HG02840 (cell line): Measurements from ENCODE around the gene NEAT1.
"Not testable (repeated sequence)": the region's sequence is repeated elsewhere in the genome, so short reads cannot be mapped to it uniquely, and the experiment has no call there.

Experiments
- ATAC-seq: cut with Tn5 transposase; IDR thresholded peaks from one replicate; pipeline ENCODE4 v1.9.1; 2021; ENCODE audit warnings: mild to moderate bottlenecking, moderate library complexity, moderate number of reproducible peaks; ENCODE audit not compliant: unreplicated experiment, low FRiP score

The NEAT1 gene

DNA sequence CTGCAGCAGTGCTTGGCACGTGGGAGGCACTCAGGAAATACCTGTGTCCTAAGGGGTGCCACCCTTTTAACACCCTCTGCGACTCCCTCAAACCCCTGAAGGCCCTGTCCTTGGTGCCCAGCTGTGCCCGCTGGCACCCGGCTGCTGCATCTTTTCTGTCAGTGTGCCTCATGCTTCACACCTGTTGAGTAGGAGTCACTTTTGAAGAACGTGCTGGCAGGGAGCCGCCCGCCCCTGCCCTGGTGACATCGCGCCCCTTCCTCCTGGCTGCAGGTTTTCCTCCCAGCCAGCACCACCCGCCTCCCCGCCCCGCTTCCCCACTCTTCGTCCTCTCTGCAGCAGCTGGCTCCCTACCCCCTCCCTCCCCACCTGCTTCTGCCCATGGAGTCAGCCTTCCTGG is 18.4 kb upstream of the NEAT1 start:
- no peak for ATAC-seq

- ATAC-seq: no peak
Measured at GRCh38 chr11:65404638-65405339, 17.8 kb upstream of the NEAT1 start.

DNA sequence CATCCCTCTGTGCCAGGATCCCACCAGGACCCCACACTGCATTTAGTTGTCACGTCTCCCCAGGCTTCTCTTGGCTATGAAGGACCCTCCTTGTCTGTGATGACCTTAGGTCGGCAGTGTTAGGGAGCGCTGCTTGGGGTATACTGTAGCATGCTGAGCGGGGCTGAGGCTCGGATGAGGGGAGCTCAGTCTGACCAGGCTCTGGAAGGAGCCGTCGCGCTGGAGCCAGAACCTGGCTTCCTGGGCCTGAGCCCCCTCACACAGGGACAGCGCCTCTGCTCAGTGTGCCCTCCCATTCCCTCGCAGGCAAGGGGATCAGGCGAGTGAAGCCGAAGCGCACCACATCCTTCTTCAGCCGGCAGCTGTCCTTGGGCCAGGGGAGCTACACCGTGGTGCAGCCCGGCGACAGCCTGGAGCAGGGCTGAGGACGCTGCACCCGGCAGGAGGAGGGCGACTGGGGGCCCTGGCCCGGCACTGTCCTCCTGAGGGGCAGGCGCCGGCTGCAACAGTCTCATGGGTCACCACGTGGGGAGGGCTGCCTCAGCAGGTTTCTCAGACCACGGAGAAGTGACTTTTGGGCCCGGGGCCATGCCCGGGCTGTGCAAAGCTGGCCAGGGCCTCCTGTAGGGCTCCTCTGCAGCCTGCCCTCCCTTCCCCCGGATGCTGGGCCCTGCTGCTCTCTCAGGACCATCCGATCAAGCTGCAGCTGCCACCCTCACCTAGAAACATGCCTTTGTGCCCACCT is 11.5 kb upstream of the NEAT1 start:
- ATAC-seq: no peak

DNA sequence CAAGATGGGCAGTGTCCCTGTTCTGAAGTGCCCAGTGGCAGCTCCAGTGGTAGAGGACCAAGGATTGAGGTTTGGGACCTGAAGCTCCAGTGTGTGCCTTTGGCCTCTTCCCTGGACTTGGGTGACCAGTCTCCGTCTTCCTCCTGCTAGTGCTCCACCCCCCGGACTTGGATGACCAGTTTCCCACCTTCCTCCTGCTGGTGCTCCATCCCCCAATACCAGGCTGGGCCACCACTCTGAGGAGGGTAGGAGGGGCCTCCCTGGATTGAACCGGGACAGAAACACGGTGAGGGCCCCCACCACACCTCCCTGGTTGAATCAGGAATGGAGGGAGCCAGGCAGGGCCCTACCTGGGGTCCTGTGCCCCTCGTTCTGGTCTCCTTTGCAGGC is 10.9 kb upstream of the NEAT1 start:
- no peak for ATAC-seq

DNA sequence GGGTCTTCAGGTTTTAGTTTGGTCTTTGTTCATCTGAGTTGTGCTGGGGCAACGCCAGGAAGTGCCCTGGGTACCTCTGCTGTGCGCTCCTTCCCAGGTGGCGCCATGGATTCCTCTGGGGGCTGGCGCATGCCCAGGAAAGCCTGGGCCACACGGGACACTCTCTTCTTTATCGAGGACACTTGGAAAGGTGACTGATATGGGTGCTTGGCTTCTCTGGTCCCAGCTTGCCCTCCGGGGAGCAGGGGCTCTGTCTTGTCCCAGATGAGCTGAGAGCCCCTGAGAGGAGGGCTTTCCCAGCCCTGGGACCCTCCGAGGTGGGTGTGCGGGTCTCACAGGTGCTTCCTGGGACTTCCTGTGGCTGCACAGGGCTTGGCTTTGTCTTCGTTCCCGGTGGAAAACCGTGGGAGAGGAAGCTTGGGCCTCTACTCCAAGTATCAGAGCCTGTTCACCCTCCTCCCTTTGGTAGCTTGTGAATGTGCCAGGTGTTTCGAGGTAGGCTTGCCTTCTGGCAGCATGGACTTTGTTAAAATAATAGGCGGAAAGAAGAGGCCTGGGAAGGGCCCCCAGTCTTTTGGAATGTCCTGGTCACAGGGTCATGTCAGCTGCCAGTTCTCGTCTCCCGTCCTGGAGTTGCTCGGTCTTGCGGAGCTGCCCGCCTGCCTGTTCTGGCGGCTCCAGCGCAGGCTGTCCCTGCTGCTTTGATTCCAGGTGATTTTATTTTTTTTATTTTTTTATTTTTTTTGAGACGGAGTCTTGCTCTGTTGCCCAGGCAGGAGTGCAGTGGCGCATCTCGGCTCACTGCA is 10.1 kb upstream of the NEAT1 start:
- ATAC-seq: no peak

GRCh38 chr11:65413077-65413664 is 9.4 kb upstream of the NEAT1 start:
- ATAC-seq: not testable (repeated sequence)

GRCh38 chr11:65414776-65415498 is 7.7 kb upstream of the NEAT1 start:
- no peak for ATAC-seq

GRCh38 chr11:65415499-65416340 is 6.9 kb upstream of the NEAT1 start:
- ATAC-seq: no peak

GRCh38 chr11:65416341-65416824 is 6.2 kb upstream of the NEAT1 start:
- no peak for ATAC-seq

DNA sequence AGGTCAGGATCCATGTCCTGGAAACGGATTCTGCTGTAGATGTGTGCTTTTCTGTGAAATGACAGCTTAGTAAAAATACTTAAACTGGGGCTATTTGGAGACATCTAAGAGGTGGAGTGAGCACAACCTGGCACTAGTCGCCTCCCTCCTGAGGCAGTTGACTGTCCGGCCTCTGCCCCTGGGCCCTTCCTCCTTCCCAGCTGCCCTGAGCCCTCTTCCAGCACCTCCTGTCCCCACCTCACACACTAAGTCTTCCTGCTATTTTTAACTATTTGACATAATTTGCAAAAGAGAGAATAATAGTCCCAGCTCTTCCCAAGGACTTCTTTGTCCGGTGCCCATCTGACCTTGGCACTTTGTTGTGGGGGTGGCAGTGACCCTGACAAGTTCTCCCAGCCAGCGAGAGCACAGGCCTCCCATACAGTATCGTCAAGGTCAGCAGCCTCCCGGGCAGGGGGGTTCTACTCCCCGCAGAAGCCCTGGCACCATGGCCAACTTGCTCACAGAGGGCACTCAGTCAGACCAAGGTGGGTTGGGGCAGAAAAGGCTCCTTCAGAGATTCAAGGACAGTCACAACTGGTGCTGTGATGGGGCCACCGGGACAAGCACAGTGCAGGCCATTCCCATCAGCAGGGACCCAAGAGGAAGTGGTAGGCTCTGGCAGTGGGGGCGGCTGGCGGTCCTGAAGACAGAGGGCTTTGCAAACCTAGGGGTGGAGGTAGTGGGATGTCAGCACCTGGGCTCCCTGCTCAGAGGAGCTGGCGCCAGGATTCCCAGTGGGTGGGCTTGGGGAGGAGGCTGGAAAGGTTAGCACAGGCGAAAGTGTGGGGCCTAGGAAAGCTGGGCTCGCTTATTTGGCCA is 5.5 kb upstream of the NEAT1 start:
- ATAC-seq: no peak

GRCh38 chr11:65417702-65418430 is 4.7 kb upstream of the NEAT1 start:
- ATAC-seq: no peak

- no peak for ATAC-seq
Measured at GRCh38 chr11:65418431-65418680, 4.2 kb upstream of the NEAT1 start.

- peak; percentile 40 for ATAC-seq
Measured at GRCh38 chr11:65418681-65419459, 3.7 kb upstream of the NEAT1 start.

- ATAC-seq: no peak
Measured at GRCh38 chr11:65419460-65419771, 3.2 kb upstream of the NEAT1 start.

GRCh38 chr11:65419772-65420481 is 2.7 kb upstream of the NEAT1 start:
- ATAC-seq: no peak

GRCh38 chr11:65420506-65420905 is 2.1 kb upstream of the NEAT1 start:
- no peak for ATAC-seq
